NCI-H146 (cell line): ENCODE measurements around the gene PNMA6E.

Experiments
- DNase-seq: peaks from one replicate; lab custom pipeline; 2025; lab: John Stamatoyannopoulos, UW

PNMA6E gene

GRCh38 chrX:153435845-153436244, 34.7 kb upstream of the PNMA6E start:
- no peak for DNase-seq

DNA sequence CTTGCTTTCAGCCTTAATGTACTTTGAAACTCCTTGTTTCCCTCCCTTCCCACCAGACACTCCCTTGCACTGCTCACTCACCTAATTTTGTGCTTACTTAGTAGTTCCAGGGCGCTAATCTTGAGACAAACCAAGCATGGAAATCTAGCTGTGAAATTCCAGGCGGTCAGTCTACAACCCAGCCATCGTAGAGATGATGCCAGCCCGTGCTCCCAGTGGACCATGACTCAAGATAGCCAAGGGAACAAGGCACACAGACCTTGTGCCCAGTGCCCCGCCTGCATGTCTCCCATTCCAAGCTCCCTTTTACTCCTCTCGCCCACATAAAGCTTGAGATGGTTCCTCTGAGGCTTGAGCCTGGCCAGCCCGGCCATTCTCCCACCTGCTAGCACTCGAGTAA, 33.7 kb upstream of the PNMA6E start:
- DNase-seq, result no peak

- DNase-seq, result no peak
Measured at GRCh38 chrX:153433781-153434285, 32.7 kb upstream of the PNMA6E start.

GRCh38 chrX:153433161-153433680, 32.1 kb upstream of the PNMA6E start:
- DNase-seq, result no peak

GRCh38 chrX:153430796-153431195, 29.6 kb upstream of the PNMA6E start:
- no peak for DNase-seq

- DNase-seq, result no peak
Measured at GRCh38 chrX:153426204-153426603, 25.1 kb upstream of the PNMA6E start.

GRCh38 chrX:153423652-153424051, 22.5 kb upstream of the PNMA6E start:
- no peak for DNase-seq

DNA sequence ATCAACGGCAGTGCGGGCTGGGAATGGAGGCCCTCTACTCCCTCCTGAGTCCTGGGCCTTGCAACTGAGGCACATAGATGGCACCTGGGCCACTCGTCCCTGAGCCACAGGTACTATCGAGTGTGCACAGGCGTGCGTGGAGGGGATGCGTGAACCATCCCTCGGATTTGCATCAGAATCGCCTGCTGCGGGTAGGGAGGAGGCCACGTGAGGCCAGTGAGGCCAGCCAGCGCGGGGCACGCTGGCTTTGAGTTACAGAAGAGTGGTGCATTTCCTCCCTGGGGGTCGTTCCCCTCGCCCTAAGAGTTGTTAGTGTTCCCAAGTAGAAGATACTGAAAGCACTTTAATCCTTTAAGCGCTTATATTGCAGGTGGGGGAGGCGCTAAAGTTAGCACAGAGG, 20.7 kb upstream of the PNMA6E start:
- no peak for DNase-seq

DNA sequence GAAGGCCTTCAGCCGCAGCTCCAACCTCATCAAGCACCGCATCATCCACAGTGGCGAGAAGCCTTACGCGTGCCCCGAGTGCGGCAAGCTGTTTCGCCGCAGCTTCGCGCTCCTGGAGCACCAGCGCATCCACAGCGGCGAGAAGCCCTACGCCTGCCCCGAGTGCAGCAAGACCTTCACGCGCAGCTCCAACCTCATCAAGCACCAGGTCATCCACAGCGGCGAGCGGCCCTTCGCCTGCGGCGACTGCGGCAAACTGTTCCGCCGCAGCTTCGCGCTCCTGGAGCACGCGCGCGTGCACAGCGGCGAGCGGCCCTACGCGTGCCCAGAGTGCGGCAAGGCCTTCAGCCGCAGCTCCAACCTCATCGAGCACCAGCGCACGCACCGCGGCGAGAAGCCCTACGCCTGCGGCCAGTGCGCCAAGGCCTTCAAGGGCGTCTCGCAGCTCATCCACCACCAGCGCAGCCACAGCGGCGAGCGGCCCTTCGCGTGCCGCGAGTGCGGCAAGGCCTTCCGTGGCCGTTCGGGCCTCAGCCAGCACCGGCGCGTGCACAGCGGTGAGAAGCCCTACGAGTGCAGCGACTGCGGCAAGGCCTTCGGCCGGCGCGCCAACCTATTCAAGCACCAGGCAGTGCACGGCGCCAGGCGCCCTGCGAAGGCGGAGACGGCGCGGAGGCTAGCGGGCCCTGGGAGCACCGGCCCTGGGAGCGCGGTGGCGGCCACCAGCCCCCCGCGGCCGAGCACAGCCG, 19.9 kb upstream of the PNMA6E start:
- DNase-seq, result no peak

- no peak for DNase-seq
Measured at GRCh38 chrX:153417637-153418036, 16.5 kb upstream of the PNMA6E start.

GRCh38 chrX:153416781-153417450, 15.8 kb upstream of the PNMA6E start:
- DNase-seq, result no peak

DNA sequence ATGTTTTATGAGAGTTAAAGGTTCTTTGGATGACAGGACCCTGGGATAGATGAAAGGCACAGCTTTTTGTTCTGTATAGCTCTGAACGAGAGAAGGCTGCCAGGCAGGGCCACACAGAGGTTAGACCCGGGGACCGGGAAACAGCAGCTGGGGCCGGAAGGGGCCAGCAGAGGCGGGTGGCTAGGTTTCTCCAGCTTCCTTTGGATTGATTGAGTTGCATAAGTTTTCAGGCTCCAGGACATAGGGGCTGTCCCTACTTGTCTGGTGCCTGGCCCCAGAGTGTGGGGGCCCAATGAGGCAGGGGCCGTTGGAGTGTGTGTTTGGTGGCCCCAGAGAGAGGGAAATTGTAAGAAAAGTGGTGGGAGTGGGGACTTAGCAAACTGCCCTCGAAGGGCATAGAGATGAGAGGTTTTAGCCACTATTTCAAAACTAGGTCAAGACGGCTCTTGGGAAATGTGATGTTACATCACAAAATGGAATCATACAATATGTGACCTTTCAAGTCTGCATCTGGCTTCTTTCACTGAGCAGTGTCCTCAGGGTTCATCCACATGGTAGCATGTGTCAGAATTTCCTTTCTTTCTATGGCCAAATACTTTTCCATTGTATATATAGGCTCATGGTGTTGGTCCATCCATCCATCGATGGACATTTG, 13.8 kb upstream of the PNMA6E start:
- no peak for DNase-seq

GRCh38 chrX:153413731-153414130, 12.6 kb upstream of the PNMA6E start:
- DNase-seq, result no peak

DNA sequence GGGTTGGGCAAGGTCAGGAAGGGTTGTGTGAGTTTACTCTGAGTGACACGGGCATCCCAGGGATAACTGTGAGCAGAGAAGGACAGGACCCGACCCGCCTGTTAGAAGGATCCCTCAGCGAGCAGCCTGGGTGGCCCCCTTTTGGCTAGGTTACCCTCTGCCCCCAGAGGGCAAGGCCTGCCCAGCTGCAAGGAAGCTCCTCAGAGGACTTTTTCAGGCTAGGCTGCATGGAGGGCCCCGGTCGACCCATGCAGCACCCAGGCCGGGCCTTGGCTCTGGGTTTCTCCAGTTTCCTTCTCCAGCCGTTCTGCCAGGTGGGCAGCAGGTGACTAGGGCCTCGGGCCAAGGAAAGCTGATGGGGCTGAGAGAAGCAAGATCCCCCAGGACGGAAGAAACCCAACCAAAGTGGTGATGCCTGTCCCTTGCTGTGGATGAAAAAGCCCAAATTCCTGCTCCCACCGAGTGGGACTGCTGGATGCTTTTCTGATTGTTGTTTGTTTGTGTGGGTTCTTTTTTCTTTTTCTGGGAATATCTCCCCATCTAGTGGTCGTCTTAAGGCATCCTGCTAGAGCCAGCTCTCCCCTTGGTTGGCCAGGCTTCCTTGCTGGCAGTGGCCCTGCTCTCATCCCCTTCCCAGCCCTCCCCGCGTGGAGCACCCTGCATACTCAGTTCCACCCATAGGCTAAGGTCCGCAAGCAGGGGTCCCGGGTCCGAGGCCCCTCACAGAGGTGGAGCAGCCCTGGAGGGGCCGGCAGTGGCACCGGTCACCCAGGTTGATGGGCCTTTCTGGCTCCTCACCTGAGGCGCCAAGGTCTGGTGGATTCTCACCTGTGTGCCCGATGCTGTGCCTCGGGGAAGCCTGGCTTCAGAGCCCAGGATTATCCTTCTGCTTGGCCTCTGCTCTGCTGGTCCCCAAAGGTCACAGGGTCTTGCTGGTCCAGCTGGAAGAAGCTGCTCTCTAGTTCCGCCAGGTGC, 11.9 kb upstream of the PNMA6E start:
- no peak for DNase-seq

- DNase-seq, result peak; percentile 29
Measured at GRCh38 chrX:153411988-153412574, 10.9 kb upstream of the PNMA6E start.

DNA sequence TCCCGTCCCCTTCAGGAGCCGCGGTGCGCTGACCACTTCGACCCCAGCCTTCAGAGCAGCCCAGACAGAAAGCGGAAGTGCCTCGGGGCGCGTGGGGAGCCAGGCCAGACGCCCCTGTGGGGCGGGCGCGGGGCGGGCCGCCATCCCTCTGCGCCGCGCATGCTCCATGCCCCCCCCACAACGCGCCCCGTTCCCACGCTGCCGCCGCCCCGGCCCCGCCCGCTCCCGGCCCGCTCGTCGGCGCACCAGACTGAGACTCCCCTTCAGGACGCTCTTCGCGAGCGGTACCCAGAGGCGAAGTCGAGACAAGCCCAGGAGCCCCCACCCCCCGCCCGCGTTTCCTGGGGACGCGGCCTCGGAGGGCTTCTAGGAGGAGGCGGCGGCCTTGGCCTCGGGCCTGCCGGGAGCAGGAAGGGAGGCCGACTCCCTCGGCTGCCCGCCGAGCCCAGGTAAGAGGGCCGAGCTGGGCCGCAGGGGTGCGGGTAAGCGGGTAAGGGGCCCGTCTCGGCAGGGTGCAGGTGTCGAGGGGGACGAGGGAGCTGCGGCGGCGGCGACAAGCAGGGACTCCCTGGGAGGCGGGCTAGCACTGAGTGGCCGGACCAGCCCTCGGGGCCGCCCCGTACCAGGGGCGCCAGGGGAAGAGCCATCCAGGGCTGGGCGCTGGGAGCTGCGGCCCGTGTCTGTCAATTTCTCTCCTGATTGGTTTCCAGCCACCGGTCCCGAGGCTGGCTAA, 10.3 kb upstream of the PNMA6E start, which contains the start of gene ZFP92:
Gene ZFP92 (plus strand): TSS at position 218 of the 733 bp plus-strand sequence. CDS start 6,851 bp downstream, outside the sequence.
- peak; percentile 25 for DNase-seq

- DNase-seq, result no peak
Measured at GRCh38 chrX:153410888-153411254, 9.7 kb upstream of the PNMA6E start.

DNA sequence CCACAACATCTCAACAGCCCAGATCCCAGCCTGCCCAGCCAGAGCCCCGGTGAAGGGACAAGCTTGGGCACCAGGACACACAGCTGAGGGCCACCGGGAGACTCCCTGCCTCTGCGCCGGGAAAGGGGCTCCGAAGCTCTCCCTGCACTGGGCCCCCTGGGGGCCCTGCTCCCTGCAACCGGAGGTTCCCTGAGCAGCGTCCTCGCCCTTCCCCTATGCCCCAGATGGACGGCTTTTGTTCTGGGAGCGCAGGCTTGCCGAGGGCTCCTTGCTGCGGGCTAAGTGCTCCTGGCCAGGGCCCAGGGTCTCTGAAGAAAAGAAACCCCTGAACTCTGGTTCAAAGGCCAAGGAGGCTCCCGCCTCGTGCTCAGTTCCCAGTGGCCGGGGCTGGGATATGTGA, 9.2 kb upstream of the PNMA6E start:
- DNase-seq, result no peak

- no peak for DNase-seq
Measured at GRCh38 chrX:153409414-153410101, 8.4 kb upstream of the PNMA6E start.

- DNase-seq, result no peak
Measured at GRCh38 chrX:153408871-153409351, 7.8 kb upstream of the PNMA6E start.
